Measurements from ENCODE around the gene MAGI2.

GRCh38 chr7:78788464-78788863, 665.0 kb downstream of the MAGI2 start:
- TF ChIP-seq CTCF (IDR thresholded peaks at IDR 0.05) (no peak), POLR2A (IDR thresholded peaks at IDR 0.05) (no peak)

All from esophagus squamous epithelium (tissue), 4 donors.